Activated naive CD8-positive, alpha-beta T cell treated with anti-CD3 and anti-CD28 coated beads, Interleukin-2, amount 50 U/mL, for 24 hours (primary cell): ENCODE measurements around the gene GNAS.

Source experiments
- ATAC-seq: fragments of 150-1000 bp; cut with Tn5 transposase; one replicate; pipeline ENCODE4 v1.10.0; 2021
- DNase-seq: peaks from one replicate; pipeline ENCODE4 v3.0.0; 2021
- H3K27ac Mint-ChIP-seq: one replicate; pipeline ENCODE4 v1.8.0; 2021; ENCODE audit warnings: mild to moderate bottlenecking, mixed read lengths
- H3K27me3 Mint-ChIP-seq: one replicate; pipeline ENCODE4 v1.8.0; 2021; ENCODE audit warnings: mixed read lengths
- H3K36me3 Mint-ChIP-seq: one replicate; pipeline ENCODE4 v1.8.0; 2021; ENCODE audit warnings: low read depth, mixed read lengths
- H3K4me1 Mint-ChIP-seq: one replicate; pipeline ENCODE4 v1.8.0; 2021; ENCODE audit warnings: mixed read lengths
- H3K4me3 Mint-ChIP-seq: one replicate; pipeline ENCODE4 v1.8.0; 2021; ENCODE audit warnings: mild to moderate bottlenecking, moderate library complexity, mixed read lengths
- H3K9me3 Mint-ChIP-seq: one replicate; pipeline ENCODE4 v1.8.0; 2021; ENCODE audit warnings: mixed read lengths

Gene GNAS

DNA sequence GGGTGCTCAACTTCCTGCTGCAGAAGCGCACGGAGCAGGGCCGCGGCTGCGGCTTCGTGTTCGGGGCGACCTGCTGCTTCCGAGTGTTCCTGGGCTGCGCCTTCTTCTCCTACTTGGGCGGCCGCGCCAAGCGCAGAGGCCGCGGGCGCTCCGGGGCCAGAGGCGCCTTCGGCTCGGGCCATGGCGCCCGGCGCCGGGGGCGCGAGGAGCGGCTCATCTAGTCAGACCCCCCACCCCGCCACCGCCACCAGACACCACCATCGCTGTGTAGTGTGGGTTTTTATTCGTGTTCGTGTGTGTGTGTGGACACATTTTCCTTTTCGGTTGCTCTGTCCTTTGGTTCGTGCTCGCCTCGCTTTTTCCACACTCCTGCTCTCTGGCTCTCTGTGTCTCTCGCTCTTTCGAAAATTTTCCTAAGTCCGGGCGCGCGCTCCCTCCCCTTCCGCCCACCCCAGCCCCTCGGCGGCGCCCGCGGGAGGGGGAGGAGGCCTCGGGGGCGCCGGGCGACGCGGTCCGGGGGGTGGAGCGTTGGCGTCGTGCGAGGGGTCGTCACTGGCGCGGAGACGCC lies 38.1 kb downstream of the GNAS start:
- peak; percentile 20 for ATAC-seq
- Mint-ChIP-seq H3K4me1 (peaks cover 53% of the 10 kb centered on the region), H3K27ac (peak overlapping the region; percentile 97), H3K9me3 (no peaks in the 10 kb centered on the region), H3K36me3 (peaks cover 19% of the 10 kb centered on the region), H3K4me3 (peak overlapping the region; percentile 87), H3K27me3 (peaks cover 4% of the 10 kb centered on the region)
- DNase-seq, result peak; percentile 77

DNA sequence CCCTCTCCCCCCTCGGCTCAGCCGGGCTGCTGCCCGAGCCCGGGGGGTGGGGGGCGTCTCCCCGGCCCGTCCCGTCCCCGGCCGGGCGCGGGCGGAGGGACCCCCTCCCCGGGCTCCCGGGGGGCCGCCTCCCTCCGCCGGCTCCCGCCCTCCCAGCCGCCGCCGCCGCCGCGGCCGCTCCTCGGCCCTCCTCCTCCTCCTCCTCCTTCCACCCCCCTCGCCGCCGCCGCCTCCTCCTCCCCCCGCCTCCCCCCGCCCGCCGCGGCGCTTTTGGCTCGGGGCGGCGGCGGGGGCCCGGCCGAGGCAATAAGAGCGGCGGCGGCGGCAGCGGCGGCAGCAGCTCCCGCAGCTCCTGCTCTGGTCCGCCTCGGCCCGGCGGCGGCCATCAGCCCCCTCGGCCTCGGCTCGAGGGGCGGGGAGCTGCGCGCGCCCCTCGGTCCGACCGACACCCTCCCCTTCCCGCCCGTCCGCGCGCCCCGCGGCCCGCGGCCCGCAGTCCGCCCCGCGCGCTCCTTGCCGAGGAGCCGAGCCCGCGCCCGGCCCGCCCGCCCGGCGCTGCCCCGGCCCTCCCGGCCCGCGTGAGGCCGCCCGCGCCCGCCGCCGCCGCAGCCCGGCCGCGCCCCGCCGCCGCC lies 38.7 kb downstream of the GNAS start:
- Mint-ChIP-seq H3K27ac (peak overlapping the region; percentile 99), H3K4me3 (peak overlapping the region; percentile 97), H3K9me3 (no peaks in the 10 kb centered on the region), H3K36me3 (peaks cover 24% of the 10 kb centered on the region), H3K27me3 (peaks cover 4% of the 10 kb centered on the region), H3K4me1 (peaks cover 55% of the 10 kb centered on the region)
- peak; percentile 79 for DNase-seq
- ATAC-seq, result peak; percentile 13

GRCh38 chr20:58891718-58892140 lies 39.2 kb downstream of the GNAS start:
- Mint-ChIP-seq H3K4me3 (peak overlapping the region; percentile 97), H3K36me3 (peaks cover 29% of the 10 kb centered on the region), H3K27ac (peak overlapping the region; percentile 99), H3K4me1 (peaks cover 56% of the 10 kb centered on the region), H3K9me3 (no peaks in the 10 kb centered on the region), H3K27me3 (peaks cover 4% of the 10 kb centered on the region)
- DNase-seq (peak; percentile 35), ATAC-seq (no peak)

GRCh38 chr20:58892141-58892931 lies 39.8 kb downstream of the GNAS start:
- Mint-ChIP-seq H3K4me1 (peaks cover 57% of the 10 kb centered on the region), H3K4me3 (peak overlapping the region; percentile 97), H3K9me3 (no peaks in the 10 kb centered on the region), H3K27ac (peak overlapping the region; percentile 99), H3K36me3 (peaks cover 34% of the 10 kb centered on the region), H3K27me3 (peaks cover 4% of the 10 kb centered on the region)
- DNase-seq (peak; percentile 84), ATAC-seq (peak; percentile 25)

- Mint-ChIP-seq H3K27me3 (peaks cover 4% of the 10 kb centered on the region), H3K9me3 (no peaks in the 10 kb centered on the region), H3K4me1 (peaks cover 56% of the 10 kb centered on the region), H3K27ac (peak overlapping the region; percentile 99), H3K4me3 (peak overlapping the region; percentile 97), H3K36me3 (peaks cover 37% of the 10 kb centered on the region)
- ATAC-seq (no peak), DNase-seq (no peak)
Measured at GRCh38 chr20:58892932-58893224, 40.4 kb downstream of the GNAS start.

- Mint-ChIP-seq H3K27me3 (peaks cover 4% of the 10 kb centered on the region), H3K4me1 (peaks cover 56% of the 10 kb centered on the region), H3K9me3 (no peaks in the 10 kb centered on the region), H3K27ac (peak overlapping the region; percentile 94), H3K4me3 (peak overlapping the region; percentile 97), H3K36me3 (peaks cover 40% of the 10 kb centered on the region)
- peak; percentile 60 for DNase-seq
- ATAC-seq, result no peak
Measured at GRCh38 chr20:58893355-58894120, 41.0 kb downstream of the GNAS start.

GRCh38 chr20:58894652-58895447 lies 42.3 kb downstream of the GNAS start:
- H3K9me3 Mint-ChIP-seq, result no peaks in the 10 kb centered on the region
- peaks cover 53% of the 10 kb centered on the region for H3K36me3 Mint-ChIP-seq
- peaks cover 67% of the 10 kb centered on the region for H3K4me1 Mint-ChIP-seq

GRCh38 chr20:58895448-58896180 lies 43.1 kb downstream of the GNAS start:
- peaks cover 57% of the 10 kb centered on the region for H3K36me3 Mint-ChIP-seq
- peak overlapping the region; percentile 97 for H3K4me3 Mint-ChIP-seq
- ATAC-seq, result no peak
- peaks cover 71% of the 10 kb centered on the region for H3K4me1 Mint-ChIP-seq
- H3K9me3 Mint-ChIP-seq, result no peaks in the 10 kb centered on the region
- peak overlapping the region; percentile 94 for H3K27ac Mint-ChIP-seq
- DNase-seq, result no peak
- H3K27me3 Mint-ChIP-seq, result peaks cover 4% of the 10 kb centered on the region

More at GRCh38 chr20:58894652-58895447, 42.3 kb downstream of the GNAS start:
- no peak for ATAC-seq
- Mint-ChIP-seq H3K27me3 (peaks cover 4% of the 10 kb centered on the region), H3K4me3 (peak overlapping the region; percentile 97), H3K27ac (peak overlapping the region; percentile 94)
- no peak for DNase-seq

- Mint-ChIP-seq H3K36me3 (peaks cover 59% of the 10 kb centered on the region), H3K27me3 (peaks cover 2% of the 10 kb centered on the region), H3K4me1 (peaks cover 77% of the 10 kb centered on the region), H3K27ac (peak overlapping the region; percentile 16), H3K4me3 (no peak overlapping the region), H3K9me3 (no peaks in the 10 kb centered on the region)
- no peak for DNase-seq
- no peak for ATAC-seq
Measured at GRCh38 chr20:58896820-58897219, 44.3 kb downstream of the GNAS start.

DNA sequence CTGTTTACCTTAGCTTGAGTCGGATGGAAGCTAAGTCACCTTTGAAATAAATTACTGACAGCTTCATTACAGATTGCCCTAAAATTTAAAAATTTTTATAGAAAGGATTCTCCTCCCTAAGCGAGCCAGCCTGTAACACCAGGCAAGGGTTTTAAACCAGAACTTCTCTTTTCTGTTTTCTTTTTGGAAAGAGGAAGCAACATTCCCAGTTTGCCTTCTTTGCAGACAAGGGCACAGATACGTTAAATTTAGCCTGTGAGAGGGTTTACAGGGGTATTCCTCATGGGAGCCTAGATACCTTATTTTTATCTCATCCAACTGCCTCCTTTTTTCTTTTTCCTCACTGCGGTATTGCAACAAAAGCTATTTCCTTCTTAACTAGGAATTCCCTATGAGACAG lies 45.0 kb downstream of the GNAS start:
- Mint-ChIP-seq H3K27me3 (peaks cover 1% of the 10 kb centered on the region), H3K4me1 (peaks cover 82% of the 10 kb centered on the region), H3K4me3 (peak overlapping the region; percentile 2), H3K36me3 (peaks cover 61% of the 10 kb centered on the region), H3K9me3 (no peaks in the 10 kb centered on the region), H3K27ac (peak overlapping the region; percentile 76)
- ATAC-seq (no peak), DNase-seq (no peak)

GRCh38 chr20:58898629-58899408 lies 46.3 kb downstream of the GNAS start:
- H3K36me3 Mint-ChIP-seq, result peaks cover 62% of the 10 kb centered on the region
- ATAC-seq, result no peak
- DNase-seq, result no peak
- H3K4me3 Mint-ChIP-seq, result no peak overlapping the region
- H3K27me3 Mint-ChIP-seq, result no peaks in the 10 kb centered on the region
- H3K27ac Mint-ChIP-seq, result no peak overlapping the region
- H3K9me3 Mint-ChIP-seq, result no peaks in the 10 kb centered on the region
- H3K4me1 Mint-ChIP-seq, result peaks cover 81% of the 10 kb centered on the region

DNA sequence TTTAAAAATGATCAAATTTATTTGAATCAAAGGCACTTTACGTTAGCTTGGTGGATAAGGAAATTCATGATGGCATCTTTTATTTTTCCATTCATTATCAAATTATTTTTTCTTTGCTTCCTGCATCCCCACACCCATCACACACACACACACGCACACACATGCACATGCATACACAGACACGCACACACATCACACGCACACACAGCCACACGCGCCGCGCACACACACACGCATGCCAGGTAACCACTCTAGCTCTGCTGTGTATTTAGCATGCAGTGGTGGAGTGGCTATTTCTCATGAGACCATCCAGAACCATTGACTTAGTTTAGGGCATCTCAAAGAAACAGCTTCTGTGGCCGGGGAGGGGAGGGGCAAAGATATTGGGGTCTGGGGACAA lies 47.0 kb downstream of the GNAS start:
- no peak overlapping the region for H3K27ac Mint-ChIP-seq
- no peak overlapping the region for H3K4me3 Mint-ChIP-seq
- DNase-seq (no peak), ATAC-seq (no peak)
- H3K9me3 Mint-ChIP-seq, result no peaks in the 10 kb centered on the region
- H3K36me3 Mint-ChIP-seq, result peaks cover 67% of the 10 kb centered on the region
- peaks cover 77% of the 10 kb centered on the region for H3K4me1 Mint-ChIP-seq
- H3K27me3 Mint-ChIP-seq, result no peaks in the 10 kb centered on the region

GRCh38 chr20:58900397-58900796 lies 47.9 kb downstream of the GNAS start:
- peak overlapping the region; percentile 74 for H3K27ac Mint-ChIP-seq
- DNase-seq, result no peak
- H3K4me1 Mint-ChIP-seq, result peaks cover 75% of the 10 kb centered on the region
- H3K27me3 Mint-ChIP-seq, result no peaks in the 10 kb centered on the region
- no peak for ATAC-seq
- no peaks in the 10 kb centered on the region for H3K9me3 Mint-ChIP-seq
- H3K4me3 Mint-ChIP-seq, result no peak overlapping the region
- H3K36me3 Mint-ChIP-seq, result peaks cover 67% of the 10 kb centered on the region
